Omental fat pad (tissue), 4 donors: ENCODE measurements around the gene DYNLT3. TPM values are rescaled to one million over a fixed set of nuclear protein-coding genes. Genes with fewer than 3 reads are reported as not detected.

Experiments used
- ATAC-seq: fragments of 150-250 bp; one replicate; pipeline ENCODE4 v1.9.1; 2016; ENCODE audit warnings: mild to moderate bottlenecking, moderate library complexity; ENCODE audit not compliant: low FRiP score
- DNase-seq: peaks from one replicate; pipeline ENCODE4 v3.0.0-alpha.2; 2019; ENCODE audit warnings: low spot score
- CTCF ChIP-seq, 3 donors: fragments of 450-650 bp; IDR thresholded peaks; one replicate each; pipeline ENCODE4 v1.5.1; 2016 to 2017; ENCODE audit warnings: antibody characterized with exemption in 3 of 3, mild to moderate bottlenecking in 3 of 3, moderate library complexity in 2 of 3
- total RNA-seq, 4 donors: library from RNA; depleted of rRNA; stranded (reverse); fragments of >200 nt; gene quantifications; one replicate each; pipeline ENCODE4 v1.1.0, GENCODE V29; 2016

DYNLT3 gene
- total RNA-seq, 4 donors from 2014 or later = 22.3 to 32.1 (median 27.0) TPM

- DNase-seq (no peak), ATAC-seq (no peak)
- TF ChIP-seq CTCF (IDR thresholded peaks at IDR 0.05) = no peak
These were observed 32.0 kb downstream of the DYNLT3 start for GRCh38 chrX:37815366-37815765.

GRCh38 chrX:37813570-37813969 is 33.8 kb downstream of the DYNLT3 start:
- ATAC-seq (no peak), DNase-seq (no peak)
- no peak for TF ChIP-seq CTCF (IDR thresholded peaks at IDR 0.05)

- ATAC-seq = no peak
- no peak for TF ChIP-seq CTCF (IDR thresholded peaks at IDR 0.05)
- no peak for DNase-seq
These were observed 35.3 kb downstream of the DYNLT3 start for GRCh38 chrX:37812110-37812509.

- DNase-seq = no peak
- TF ChIP-seq CTCF (IDR thresholded peaks at IDR 0.05) = no peak
- no peak for ATAC-seq
These were observed 37.4 kb downstream of the DYNLT3 start for GRCh38 chrX:37809970-37810369.

GRCh38 chrX:37803057-37803456 is 44.3 kb downstream of the DYNLT3 start:
- DNase-seq (no peak), ATAC-seq (no peak)
- no peak for TF ChIP-seq CTCF (IDR thresholded peaks at IDR 0.05)

- DNase-seq (no peak), ATAC-seq (no peak)
- TF ChIP-seq CTCF (IDR thresholded peaks at IDR 0.05) = no peak
These were observed 45.3 kb downstream of the DYNLT3 start for GRCh38 chrX:37802028-37802427.

GRCh38 chrX:37800717-37801116 is 46.7 kb downstream of the DYNLT3 start:
- ATAC-seq = no peak

More at GRCh38 chrX:37800717-37801116, 46.7 kb downstream of the DYNLT3 start:
- TF ChIP-seq CTCF (IDR thresholded peaks at IDR 0.05) = no peak
- no peak for DNase-seq
